Activated naive CD8-positive, alpha-beta T cell treated with anti-CD3 and anti-CD28 coated beads for 36 hours (primary cell): ENCODE data around the gene NKIRAS2. TPM values are rescaled to one million over a fixed set of nuclear protein-coding genes. Genes with fewer than 3 reads are reported as not detected.
A peak's percentile ranks its signal among the peaks of the same experiment; 100 is the strongest.

Experiments used
- DNase-seq: peaks from one replicate; pipeline ENCODE4 v3.0.0; 2021
- H3K27ac Mint-ChIP-seq: one replicate; pipeline ENCODE4 v1.8.0; 2022; ENCODE audit warnings: mild to moderate bottlenecking, moderate library complexity, mixed read lengths
- H3K27me3 Mint-ChIP-seq: one replicate; pipeline ENCODE4 v1.8.0; 2022; ENCODE audit warnings: mild to moderate bottlenecking, mixed read lengths
- H3K36me3 Mint-ChIP-seq: one replicate; pipeline ENCODE4 v1.8.0; 2021; ENCODE audit warnings: mild to moderate bottlenecking, mixed read lengths
- H3K4me1 Mint-ChIP-seq: one replicate; pipeline ENCODE4 v1.8.0; 2021; ENCODE audit warnings: mixed read lengths
- H3K4me3 Mint-ChIP-seq: one replicate; pipeline ENCODE4 v1.8.0; 2022; ENCODE audit warnings: mild to moderate bottlenecking, moderate library complexity, mixed read lengths
- H3K9me3 Mint-ChIP-seq: one replicate; pipeline ENCODE4 v1.8.0; 2022; ENCODE audit warnings: mixed read lengths
- total RNA-seq, 2 experiments: library from RNA; stranded (reverse); gene quantifications; one replicate each; pipeline ENCODE4 v1.2.3, GENCODE V29; 2021

Gene NKIRAS2
- total RNA-seq = 10 to 100 TPM; 20.3 to 25.0 TPM

- Mint-ChIP-seq H3K4me1 (peaks cover 45% of the 10 kb centered on the region), H3K27ac (peak within 1 kb of the TSS; percentile 85), H3K9me3 (peaks cover 1% of the 10 kb centered on the region), H3K4me3 (peak within 1 kb of the TSS; percentile 91), H3K27me3 (no peaks in the 10 kb centered on the region), H3K36me3 (peaks cover 31% of the 10 kb centered on the region)
- peak; percentile 95 for DNase-seq
Measured at GRCh38 chr17:42019509-42020404, at the start of gene NKIRAS2. Gene NKIRAS2, plus strand, starts transcription at chr17:42020090. Its CDS starts 1,488 bp downstream, at chr17:42021578.

- Mint-ChIP-seq H3K27ac (no peak overlapping the region), H3K27me3 (no peaks in the 10 kb centered on the region)
Measured at GRCh38 chr17:41970901-41971331, 49.0 kb upstream of the NKIRAS2 start.

GRCh38 chr17:41971721-41972523 lies 48.0 kb upstream of the NKIRAS2 start:
- no peak for DNase-seq
- H3K9me3 Mint-ChIP-seq = no peaks in the 10 kb centered on the region
- H3K27ac Mint-ChIP-seq = no peak overlapping the region
- peaks cover 28% of the 10 kb centered on the region for H3K4me1 Mint-ChIP-seq
- no peaks in the 10 kb centered on the region for H3K27me3 Mint-ChIP-seq
- H3K4me3 Mint-ChIP-seq = no peak overlapping the region
- H3K36me3 Mint-ChIP-seq = peaks cover 21% of the 10 kb centered on the region

More at GRCh38 chr17:41970901-41971331, 49.0 kb upstream of the NKIRAS2 start:
- Mint-ChIP-seq H3K4me3 (peak overlapping the region; percentile 18), H3K36me3 (peaks cover 19% of the 10 kb centered on the region), H3K9me3 (no peaks in the 10 kb centered on the region), H3K4me1 (peaks cover 28% of the 10 kb centered on the region)
- DNase-seq = no peak

GRCh38 chr17:41972571-41973407 lies 47.1 kb upstream of the NKIRAS2 start:
- no peaks in the 10 kb centered on the region for H3K9me3 Mint-ChIP-seq
- no peaks in the 10 kb centered on the region for H3K27me3 Mint-ChIP-seq
- no peak overlapping the region for H3K4me3 Mint-ChIP-seq
- peaks cover 25% of the 10 kb centered on the region for H3K4me1 Mint-ChIP-seq
- peaks cover 24% of the 10 kb centered on the region for H3K36me3 Mint-ChIP-seq
- peak overlapping the region; percentile 67 for H3K27ac Mint-ChIP-seq
- no peak for DNase-seq

GRCh38 chr17:41973408-41973811 lies 46.5 kb upstream of the NKIRAS2 start:
- Mint-ChIP-seq H3K27me3 (no peaks in the 10 kb centered on the region), H3K9me3 (no peaks in the 10 kb centered on the region), H3K36me3 (peaks cover 18% of the 10 kb centered on the region), H3K4me3 (no peak overlapping the region), H3K27ac (peak overlapping the region; percentile 67), H3K4me1 (peaks cover 20% of the 10 kb centered on the region)
- no peak for DNase-seq

- H3K4me1 Mint-ChIP-seq = peaks cover 18% of the 10 kb centered on the region
- H3K36me3 Mint-ChIP-seq = peaks cover 18% of the 10 kb centered on the region
- no peak for DNase-seq
- H3K9me3 Mint-ChIP-seq = no peaks in the 10 kb centered on the region
- H3K27ac Mint-ChIP-seq = no peak overlapping the region
- no peaks in the 10 kb centered on the region for H3K27me3 Mint-ChIP-seq
- H3K4me3 Mint-ChIP-seq = no peak overlapping the region
Measured at GRCh38 chr17:41974031-41974430, 45.9 kb upstream of the NKIRAS2 start.

GRCh38 chr17:41974658-41975057 lies 45.2 kb upstream of the NKIRAS2 start:
- peaks cover 13% of the 10 kb centered on the region for H3K4me1 Mint-ChIP-seq
- peaks cover 16% of the 10 kb centered on the region for H3K36me3 Mint-ChIP-seq
- no peaks in the 10 kb centered on the region for H3K27me3 Mint-ChIP-seq
- no peak overlapping the region for H3K4me3 Mint-ChIP-seq
- H3K9me3 Mint-ChIP-seq = no peaks in the 10 kb centered on the region
- DNase-seq = no peak
- no peak overlapping the region for H3K27ac Mint-ChIP-seq

GRCh38 chr17:41975099-41976083 lies 44.5 kb upstream of the NKIRAS2 start:
- Mint-ChIP-seq H3K9me3 (no peaks in the 10 kb centered on the region), H3K4me3 (no peak overlapping the region), H3K4me1 (peaks cover 11% of the 10 kb centered on the region), H3K27me3 (no peaks in the 10 kb centered on the region), H3K27ac (no peak overlapping the region), H3K36me3 (peaks cover 16% of the 10 kb centered on the region)
- DNase-seq = no peak

- peak overlapping the region; percentile 59 for H3K27ac Mint-ChIP-seq
- peaks cover 7% of the 10 kb centered on the region for H3K4me1 Mint-ChIP-seq
- no peak for DNase-seq
- H3K4me3 Mint-ChIP-seq = no peak overlapping the region
- no peaks in the 10 kb centered on the region for H3K27me3 Mint-ChIP-seq
- no peaks in the 10 kb centered on the region for H3K9me3 Mint-ChIP-seq
- H3K36me3 Mint-ChIP-seq = peaks cover 16% of the 10 kb centered on the region
Measured at GRCh38 chr17:41976142-41976768, 43.6 kb upstream of the NKIRAS2 start.

GRCh38 chr17:41977991-41978390 lies 41.9 kb upstream of the NKIRAS2 start:
- peaks cover 23% of the 10 kb centered on the region for H3K36me3 Mint-ChIP-seq
- no peak overlapping the region for H3K4me3 Mint-ChIP-seq
- H3K4me1 Mint-ChIP-seq = peaks cover 4% of the 10 kb centered on the region
- no peaks in the 10 kb centered on the region for H3K27me3 Mint-ChIP-seq
- no peak overlapping the region for H3K27ac Mint-ChIP-seq
- no peaks in the 10 kb centered on the region for H3K9me3 Mint-ChIP-seq
- DNase-seq = no peak

GRCh38 chr17:41982026-41982760 lies 37.7 kb upstream of the NKIRAS2 start:
- Mint-ChIP-seq H3K27ac (peak overlapping the region; percentile 20), H3K4me3 (no peak overlapping the region), H3K4me1 (peaks cover 2% of the 10 kb centered on the region), H3K27me3 (no peaks in the 10 kb centered on the region), H3K36me3 (peaks cover 38% of the 10 kb centered on the region), H3K9me3 (no peaks in the 10 kb centered on the region)
- DNase-seq = no peak

GRCh38 chr17:41984454-41984853 lies 35.4 kb upstream of the NKIRAS2 start:
- Mint-ChIP-seq H3K27me3 (no peaks in the 10 kb centered on the region), H3K36me3 (peaks cover 50% of the 10 kb centered on the region), H3K9me3 (no peaks in the 10 kb centered on the region), H3K4me3 (no peak overlapping the region), H3K27ac (no peak overlapping the region), H3K4me1 (peaks cover 10% of the 10 kb centered on the region)
- DNase-seq = no peak

- DNase-seq = no peak
- H3K27me3 Mint-ChIP-seq = no peaks in the 10 kb centered on the region
- no peaks in the 10 kb centered on the region for H3K9me3 Mint-ChIP-seq
- H3K4me3 Mint-ChIP-seq = no peak overlapping the region
- peaks cover 10% of the 10 kb centered on the region for H3K4me1 Mint-ChIP-seq
- H3K27ac Mint-ChIP-seq = no peak overlapping the region
- peaks cover 49% of the 10 kb centered on the region for H3K36me3 Mint-ChIP-seq
Measured at GRCh38 chr17:41985919-41986318, 34.0 kb upstream of the NKIRAS2 start.
